OCI-LY7 (cell line): ENCODE data around the gene EMCN.

Experiments
- EZH2phosphoT487 ChIP-seq: fragments of 200-600 bp; sonication (generic); IDR thresholded peaks from 2 replicates; pipeline ENCODE4 v1.6.1; 2018; ENCODE audit warnings: low read depth, borderline replicate concordance, mild to moderate bottlenecking, mixed run types, antibody characterized with exemption, low read length, moderate library complexity, mixed read lengths
- TF ChIP-seq, protein P1 (sequence below): fragments of 200-600 bp; sonication (generic); conservative IDR thresholded peaks from 2 replicates; pipeline ENCODE4 v1.5.1; 2014; ENCODE audit warnings: mild to moderate bottlenecking, antibody characterized with exemption, low read length, moderate library complexity, mixed read lengths

GRCh38 chr4:100422894-100423293 lies 94.9 kb downstream of the EMCN start:
- TF ChIP-seq, protein P1, sequence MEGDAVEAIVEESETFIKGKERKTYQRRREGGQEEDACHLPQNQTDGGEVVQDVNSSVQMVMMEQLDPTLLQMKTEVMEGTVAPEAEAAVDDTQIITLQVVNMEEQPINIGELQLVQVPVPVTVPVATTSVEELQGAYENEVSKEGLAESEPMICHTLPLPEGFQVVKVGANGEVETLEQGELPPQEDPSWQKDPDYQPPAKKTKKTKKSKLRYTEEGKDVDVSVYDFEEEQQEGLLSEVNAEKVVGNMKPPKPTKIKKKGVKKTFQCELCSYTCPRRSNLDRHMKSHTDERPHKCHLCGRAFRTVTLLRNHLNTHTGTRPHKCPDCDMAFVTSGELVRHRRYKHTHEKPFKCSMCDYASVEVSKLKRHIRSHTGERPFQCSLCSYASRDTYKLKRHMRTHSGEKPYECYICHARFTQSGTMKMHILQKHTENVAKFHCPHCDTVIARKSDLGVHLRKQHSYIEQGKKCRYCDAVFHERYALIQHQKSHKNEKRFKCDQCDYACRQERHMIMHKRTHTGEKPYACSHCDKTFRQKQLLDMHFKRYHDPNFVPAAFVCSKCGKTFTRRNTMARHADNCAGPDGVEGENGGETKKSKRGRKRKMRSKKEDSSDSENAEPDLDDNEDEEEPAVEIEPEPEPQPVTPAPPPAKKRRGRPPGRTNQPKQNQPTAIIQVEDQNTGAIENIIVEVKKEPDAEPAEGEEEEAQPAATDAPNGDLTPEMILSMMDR: no peak
- no peak for TF ChIP-seq EZH2phosphoT487
